OCI-LY7 (cell line): ENCODE data around the gene SLC25A22.

Source experiments
- EZH2phosphoT487 ChIP-seq: fragments of 200-600 bp; sonication (generic); IDR thresholded peaks from 2 replicates; pipeline ENCODE4 v1.6.1; 2018; ENCODE audit warnings: low read depth, borderline replicate concordance, mild to moderate bottlenecking, mixed run types, antibody characterized with exemption, low read length, moderate library complexity, mixed read lengths
- TF ChIP-seq, protein P1 (sequence below): fragments of 200-600 bp; sonication (generic); conservative IDR thresholded peaks from 2 replicates; pipeline ENCODE4 v1.5.1; 2014; ENCODE audit warnings: mild to moderate bottlenecking, antibody characterized with exemption, low read length, moderate library complexity, mixed read lengths

DNA sequence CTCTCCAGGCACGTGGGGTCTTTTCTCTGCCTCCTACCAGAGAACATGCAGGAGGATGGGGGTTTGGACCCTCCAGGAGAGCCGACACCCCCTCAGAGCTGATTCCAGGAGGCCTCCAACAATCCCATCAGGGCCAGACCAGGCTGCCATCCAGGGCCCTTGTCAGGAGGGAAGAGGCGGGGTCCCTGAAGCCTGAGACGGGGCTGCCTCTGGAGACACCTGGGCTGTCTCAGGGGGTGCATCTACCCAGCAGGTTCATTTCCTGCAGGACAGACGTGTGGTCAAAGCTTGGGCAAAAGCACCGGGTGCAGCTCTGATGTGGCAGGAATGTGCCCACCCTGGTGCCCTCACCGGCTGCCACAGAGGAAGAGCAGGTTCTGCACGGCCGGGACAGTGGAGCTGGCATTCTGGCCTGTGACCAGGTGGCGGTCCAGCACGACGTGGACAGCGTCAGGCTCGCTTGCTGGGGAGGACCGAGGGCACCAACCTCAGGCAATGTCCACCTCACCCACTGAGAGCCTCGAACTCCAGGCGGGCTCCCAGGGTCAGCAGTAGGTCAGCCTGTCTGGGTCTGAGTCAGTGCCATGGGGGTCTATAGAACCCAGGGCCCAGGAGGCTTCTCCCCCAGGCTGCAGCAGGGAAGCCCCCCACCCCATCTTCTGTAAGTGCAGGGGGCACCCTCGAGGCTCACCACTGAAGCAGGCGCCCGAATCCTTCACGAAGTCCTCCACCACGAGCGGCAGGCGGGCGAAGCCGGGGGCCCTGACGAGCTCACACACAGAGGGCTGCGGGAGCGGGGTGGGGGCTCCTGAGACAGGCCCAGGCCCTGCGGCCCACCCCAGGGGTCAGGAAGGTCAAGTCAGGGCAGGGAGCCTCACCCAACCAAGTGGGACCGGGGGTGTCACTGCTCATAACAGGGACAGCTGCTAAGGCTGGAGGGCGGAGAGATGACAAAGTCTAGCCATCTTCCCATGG is 27.2 kb downstream of the SLC25A22 start:
- TF ChIP-seq, protein P1, sequence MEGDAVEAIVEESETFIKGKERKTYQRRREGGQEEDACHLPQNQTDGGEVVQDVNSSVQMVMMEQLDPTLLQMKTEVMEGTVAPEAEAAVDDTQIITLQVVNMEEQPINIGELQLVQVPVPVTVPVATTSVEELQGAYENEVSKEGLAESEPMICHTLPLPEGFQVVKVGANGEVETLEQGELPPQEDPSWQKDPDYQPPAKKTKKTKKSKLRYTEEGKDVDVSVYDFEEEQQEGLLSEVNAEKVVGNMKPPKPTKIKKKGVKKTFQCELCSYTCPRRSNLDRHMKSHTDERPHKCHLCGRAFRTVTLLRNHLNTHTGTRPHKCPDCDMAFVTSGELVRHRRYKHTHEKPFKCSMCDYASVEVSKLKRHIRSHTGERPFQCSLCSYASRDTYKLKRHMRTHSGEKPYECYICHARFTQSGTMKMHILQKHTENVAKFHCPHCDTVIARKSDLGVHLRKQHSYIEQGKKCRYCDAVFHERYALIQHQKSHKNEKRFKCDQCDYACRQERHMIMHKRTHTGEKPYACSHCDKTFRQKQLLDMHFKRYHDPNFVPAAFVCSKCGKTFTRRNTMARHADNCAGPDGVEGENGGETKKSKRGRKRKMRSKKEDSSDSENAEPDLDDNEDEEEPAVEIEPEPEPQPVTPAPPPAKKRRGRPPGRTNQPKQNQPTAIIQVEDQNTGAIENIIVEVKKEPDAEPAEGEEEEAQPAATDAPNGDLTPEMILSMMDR: no peak
- TF ChIP-seq EZH2phosphoT487: no peak
